WTC11 (cell line): ENCODE measurements around the gene DNPEP. TPM values are rescaled to one million over a fixed set of nuclear protein-coding genes. Genes with fewer than 3 reads are reported as not detected.
A peak's percentile ranks its signal among the peaks of the same experiment; 100 is the strongest.

Source experiments
- ATAC-seq: fragments of 200-7000 bp; cut with Tn5 transposase; 2 replicates; pipeline ENCODE4 v1.10.0; 2021; ENCODE audit warnings: mild to moderate bottlenecking, moderate library complexity
- CTCF ChIA-PET: fragments of 300-600 bp; sonication (Branson Sonifier 250); formaldehyde crosslinking; loops from one replicate; lab custom pipeline; 2021; ENCODE audit warnings: antibody characterized with exemption; lab: Charles Lee
- POLR2A ChIA-PET: fragments of 350-600 bp; sonication (Branson Sonifier 250); formaldehyde crosslinking; loops from one replicate; lab custom pipeline; 2021; ENCODE audit warnings: antibody characterized with exemption; lab: Charles Lee
- DNase-seq: peaks from one replicate; pipeline ENCODE4 v3.0.0; 2021; ENCODE audit warnings: low spot score
- H3K27ac Mint-ChIP-seq: 2 replicates; pipeline ENCODE4 v1.8.0; 2021; ENCODE audit warnings: mixed read lengths
- H3K27me3 Mint-ChIP-seq: 2 replicates; pipeline ENCODE4 v1.8.0; 2021; ENCODE audit warnings: low read depth, mild to moderate bottlenecking, moderate library complexity, mixed read lengths
- H3K36me3 Mint-ChIP-seq: 2 replicates; pipeline ENCODE4 v1.8.0; 2021; ENCODE audit warnings: mixed read lengths
- H3K4me1 Mint-ChIP-seq: 2 replicates; pipeline ENCODE4 v1.8.0; 2022; ENCODE audit warnings: mixed read lengths
- H3K4me3 Mint-ChIP-seq: 2 replicates; pipeline ENCODE4 v1.8.0; 2021; ENCODE audit warnings: mild to moderate bottlenecking, moderate library complexity, mixed read lengths
- H3K9me3 Mint-ChIP-seq: 2 replicates; pipeline ENCODE4 v1.8.0; 2021; ENCODE audit warnings: mixed read lengths
- AFF4 ChIP-seq: sonication (generic); formaldehyde crosslinking; IDR thresholded peaks from 2 replicates; pipeline ENCODE4 v1.8.1; 2023; ENCODE audit warnings: mild to moderate bottlenecking, missing genetic modification reagents, borderline replicate concordance
- ARID4B ChIP-seq: sonication (generic); formaldehyde crosslinking; IDR thresholded peaks from 2 replicates; pipeline ENCODE4 v1.8.0; 2023; ENCODE audit warnings: missing genetic modification reagents, mild to moderate bottlenecking, borderline replicate concordance
- ATF3 ChIP-seq: sonication (generic); formaldehyde crosslinking; conservative IDR thresholded peaks from 2 replicates; pipeline ENCODE4 v1.8.1; 2022; ENCODE audit warnings: mild to moderate bottlenecking, missing genetic modification reagents
- EMX1 ChIP-seq: fragments of 250-450 bp; sonication (Bioruptor Pico); IDR thresholded peaks from 2 replicates; pipeline ENCODE4 v1.8.0; 2021; ENCODE audit warnings: mild to moderate bottlenecking
- FOXP1 ChIP-seq: sonication (generic); formaldehyde crosslinking; IDR thresholded peaks from 2 replicates; pipeline ENCODE4 v1.8.0; 2022; ENCODE audit warnings: missing genetic modification reagents, mild to moderate bottlenecking, moderate library complexity, borderline replicate concordance
- GABPB1 ChIP-seq: sonication (generic); formaldehyde crosslinking; IDR thresholded peaks from 2 replicates; pipeline ENCODE4 v1.8.1; 2023; ENCODE audit warnings: mild to moderate bottlenecking, missing genetic modification reagents
- HMGA2 ChIP-seq: fragments of 250-450 bp; sonication (Bioruptor Pico); IDR thresholded peaks from 2 replicates; pipeline ENCODE4 v1.4.0; 2021; ENCODE audit warnings: mild to moderate bottlenecking, moderate library complexity
- JUN ChIP-seq: sonication (generic); formaldehyde crosslinking; IDR thresholded peaks from 2 replicates; pipeline ENCODE4 v1.8.0; 2023; ENCODE audit warnings: mild to moderate bottlenecking, missing genetic modification reagents
- KAT7 ChIP-seq: sonication (generic); formaldehyde crosslinking; IDR thresholded peaks from 2 replicates; pipeline ENCODE4 v1.8.1; 2023; ENCODE audit warnings: missing genetic modification reagents, mild to moderate bottlenecking, borderline replicate concordance
- MXD4 ChIP-seq: fragments of 250-450 bp; sonication (Bioruptor Pico); IDR thresholded peaks from 2 replicates; pipeline ENCODE4 v1.8.0; 2021; ENCODE audit warnings: mild to moderate bottlenecking, moderate library complexity, borderline replicate concordance
- RELA ChIP-seq: sonication (generic); formaldehyde crosslinking; IDR thresholded peaks from 2 replicates; pipeline ENCODE4 v1.8.1; 2022; ENCODE audit warnings: missing genetic modification reagents, mild to moderate bottlenecking, borderline replicate concordance
- TP53 ChIP-seq: sonication (generic); formaldehyde crosslinking; IDR thresholded peaks from 2 replicates; pipeline ENCODE4 v1.8.1; 2023; ENCODE audit warnings: mild to moderate bottlenecking, missing genetic modification reagents
- ZBTB21 ChIP-seq: sonication (generic); formaldehyde crosslinking; IDR thresholded peaks from 2 replicates; pipeline ENCODE4 v1.8.1; 2023; ENCODE audit warnings: mild to moderate bottlenecking, missing genetic modification reagents, borderline replicate concordance
- ZNF219 ChIP-seq: sonication (generic); formaldehyde crosslinking; IDR thresholded peaks from 2 replicates; pipeline ENCODE4 v1.8.0; 2023; ENCODE audit warnings: missing genetic modification reagents, mild to moderate bottlenecking, borderline replicate concordance
- ZNF671 ChIP-seq: fragments of 250-450 bp; sonication (Bioruptor Pico); IDR thresholded peaks from 2 replicates; pipeline ENCODE4 v1.8.0; 2021; ENCODE audit warnings: mild to moderate bottlenecking
- total RNA-seq: library from RNA; stranded (reverse); gene quantifications from 3 replicates; pipeline ENCODE4 v1.2.3, GENCODE V29; 2021

DNPEP gene
- total RNA-seq, 1 experiment from 2014 or later, result 67.6 TPM

- TF ChIP-seq ZNF219 (CRISPR knock-in tag), result no peak
Observed at GRCh38 chr2:219406861-219407230, 19.1 kb upstream of the DNPEP start (continued).

- H3K9me3 Mint-ChIP-seq, result no peaks in the 10 kb centered on the region
- peaks cover 35% of the 10 kb centered on the region for H3K4me1 Mint-ChIP-seq
- no peaks in the 10 kb centered on the region for H3K27me3 Mint-ChIP-seq
- TF ChIP-seq RELA (CRISPR knock-in tag), result no peak
- TF ChIP-seq KAT7 (CRISPR knock-in tag), result no peak
- no peak for TF ChIP-seq FOXP1 (CRISPR knock-in tag)
- TF ChIP-seq HMGA2, result no peak
- TF ChIP-seq ZNF671, result no peak
- TF ChIP-seq ATF3 (CRISPR knock-in tag), result no peak
- no peak for TF ChIP-seq ARID4B (CRISPR knock-in tag)
- no peak for TF ChIP-seq MXD4
- no peak for TF ChIP-seq JUN
- TF ChIP-seq GABPB1 (CRISPR knock-in tag), result no peak
- TF ChIP-seq ZBTB21 (CRISPR knock-in tag), result no peak
- TF ChIP-seq AFF4 (CRISPR knock-in tag), result no peak
- no peak for TF ChIP-seq EMX1 (CRISPR knock-in tag)
- ATAC-seq (no peak), DNase-seq (no peak)
- H3K4me3 Mint-ChIP-seq, result no peak overlapping the region
- CTCF ChIA-PET, result interaction anchor here (1.0 to 6.7 kb wide), 10 partner anchors 18 to 124 kb away, joined by 3 to 178 read pairs (median 54); partner anchors contain the start of genes DNPEP, GMPPA and SPEG
- POLR2A ChIA-PET, result no interaction called here
- no peak overlapping the region for H3K27ac Mint-ChIP-seq
- H3K36me3 Mint-ChIP-seq, result no peaks in the 10 kb centered on the region
Observed at GRCh38 chr2:219405958-219406860, 18.5 kb upstream of the DNPEP start.

GRCh38 chr2:219405451-219405850 is 17.7 kb upstream of the DNPEP start:
- Mint-ChIP-seq H3K27ac (no peak overlapping the region), H3K27me3 (no peaks in the 10 kb centered on the region; the same call in 1 of the 2 replicates), H3K4me1 (peaks cover 35% of the 10 kb centered on the region), H3K9me3 (no peaks in the 10 kb centered on the region), H3K36me3 (no peaks in the 10 kb centered on the region), H3K4me3 (no peak overlapping the region)
- DNase-seq (peak; percentile 63), ATAC-seq (peak; percentile 72)
- CTCF ChIA-PET, result interaction anchor here (1.0 to 6.7 kb wide), 22 partner anchors 12 to 133 kb away, joined by 3 to 178 read pairs (median 22); partner anchors contain the start of genes DES, DNPEP, GMPPA and SPEG
- TF ChIP-seq RELA (CRISPR knock-in tag) (no peak), TP53 (CRISPR knock-in tag) (0 out of 2 replicates have a peak, but pooled peaks have one; percentile 7)
- POLR2A ChIA-PET, result interaction anchor here (1.0 to 1.4 kb wide), 2 partner anchors 18 to 93 kb away, joined by 5 to 7 read pairs; partner anchors contain the start of genes DNPEP and GMPPA
